OCI-LY3 (cell line): ENCODE data around the gene RPRM.

ENCODE experiments used
- H2AFZ ChIP-seq: fragments of 200-600, 300-600 bp; shearing (Covaris generic); 2 replicates; pipeline ENCODE4 v1.6.0; 2014; ENCODE audit warnings: antibody characterized with exemption, low read depth, low read length
- H3K27ac ChIP-seq: fragments of 200-600, 300-600 bp; sonication (generic); 2 replicates; pipeline ENCODE4 v1.5.1; 2014; ENCODE audit warnings: mild to moderate bottlenecking, low read length, moderate library complexity, mixed read lengths
- H3K27me3 ChIP-seq: fragments of 200-600, 300-600 bp; sonication (generic); 2 replicates; pipeline ENCODE4 v1.6.1; 2014; ENCODE audit warnings: low read depth, low read length, mixed read lengths
- H3K36me3 ChIP-seq: fragments of 200-600, 300-600 bp; sonication (generic); replicated peaks from 2 replicates; pipeline ENCODE3; 2014; ENCODE audit warnings: low read depth, low read length, mixed read lengths
- H3K4me1 ChIP-seq: fragments of 300-600, 200-600 bp; sonication (generic); 2 replicates; pipeline ENCODE4 v1.6.1; 2014; ENCODE audit warnings: low read length, mixed read lengths
- H3K4me2 ChIP-seq: fragments of 200-600, 300-600 bp; sonication (generic); 2 replicates; pipeline ENCODE4 v1.6.1; 2014; ENCODE audit warnings: low read length, mixed read lengths
- H3K4me3 ChIP-seq: fragments of 300-600, 200-600 bp; sonication (generic); 2 replicates; pipeline ENCODE4 v1.5.1; 2014; ENCODE audit warnings: antibody characterized with exemption, mild to moderate bottlenecking, low read length, moderate library complexity
- H3K79me2 ChIP-seq: fragments of 300-600, 200-600 bp; shearing (Covaris generic); 2 replicates; pipeline ENCODE4 v1.6.1; 2014; ENCODE audit warnings: mild to moderate bottlenecking, low read length, mixed read lengths
- H3K9ac ChIP-seq: fragments of 300-600, 200-600 bp; shearing (Covaris generic); 2 replicates; pipeline ENCODE4 v1.6.0; 2014; ENCODE audit warnings: mild to moderate bottlenecking, low read length, moderate library complexity
- H3K9me3 ChIP-seq: fragments of 200-600, 300-600 bp; shearing (Covaris generic); 2 replicates; pipeline ENCODE4 v1.6.1; 2014; ENCODE audit warnings: low read length, mixed read lengths; ENCODE audit not compliant: insufficient read depth
- H4K20me1 ChIP-seq: fragments of 200-600, 300-600 bp; sonication (generic); 2 replicates; pipeline ENCODE4 v1.6.1; 2016; ENCODE audit warnings: low read length, mixed read lengths; ENCODE audit not compliant: insufficient read depth
- CTCF ChIP-seq: fragments of 200-600, 300-600 bp; sonication (generic); IDR thresholded peaks from 2 replicates; pipeline ENCODE4 v1.5.1; 2014; ENCODE audit warnings: antibody characterized with exemption, low read length, low read depth
- EZH2phosphoT487 ChIP-seq: fragments of 200-600 bp; shearing (Covaris generic); IDR thresholded peaks from 2 replicates; pipeline ENCODE4 v1.6.1; 2018; ENCODE audit warnings: antibody characterized with exemption, mixed run types, low read depth

RPRM gene

GRCh38 chr2:153495725-153496124 is 17.2 kb upstream of the RPRM start:
- no peaks in the 10 kb centered on the region for H3K4me1 ChIP-seq

GRCh38 chr2:153488072-153488471 is 9.5 kb upstream of the RPRM start:
- H3K9me3 ChIP-seq, result no peaks in the 10 kb centered on the region
- H3K27ac ChIP-seq, result no peak overlapping the region
- H3K4me1 ChIP-seq, result no peaks in the 10 kb centered on the region
- TF ChIP-seq CTCF (no peak), EZH2phosphoT487 (no peak)
- no peak overlapping the region for H3K4me3 ChIP-seq
- H4K20me1 ChIP-seq, result no peaks in the 10 kb centered on the region
- H2AFZ ChIP-seq, result peak overlapping the region; percentile 49; the same call in 1 of the 2 replicates
- H3K9ac ChIP-seq, result no peak overlapping the region
- no peaks in the 10 kb centered on the region for H3K36me3 ChIP-seq
- H3K79me2 ChIP-seq, result no peaks in the 10 kb centered on the region
- H3K27me3 ChIP-seq, result no peaks in the 10 kb centered on the region
- H3K4me2 ChIP-seq, result no peak overlapping the region

More at GRCh38 chr2:153495725-153496124, 17.2 kb upstream of the RPRM start:
- Histone ChIP-seq H3K27me3 (no peaks in the 10 kb centered on the region), H3K4me3 (no peak overlapping the region), H3K79me2 (no peaks in the 10 kb centered on the region), H3K9ac (no peak overlapping the region), H3K9me3 (no peaks in the 10 kb centered on the region), H3K4me2 (no peak overlapping the region), H2AFZ (0 out of 2 replicates have a peak overlapping the region, but pooled peaks have one; percentile 21), H3K27ac (no peak overlapping the region), H4K20me1 (no peaks in the 10 kb centered on the region), H3K36me3 (no peaks in the 10 kb centered on the region)
- TF ChIP-seq EZH2phosphoT487 (no peak), CTCF (no peak)

GRCh38 chr2:153487448-153487847 is 8.9 kb upstream of the RPRM start:
- no peaks in the 10 kb centered on the region for H3K79me2 ChIP-seq
- no peaks in the 10 kb centered on the region for H4K20me1 ChIP-seq
- no peaks in the 10 kb centered on the region for H3K27me3 ChIP-seq
- no peak overlapping the region for H3K9ac ChIP-seq
- H2AFZ ChIP-seq, result no peak overlapping the region
- no peak overlapping the region for H3K4me3 ChIP-seq
- H3K36me3 ChIP-seq, result no peaks in the 10 kb centered on the region
- no peaks in the 10 kb centered on the region for H3K9me3 ChIP-seq
- no peak overlapping the region for H3K27ac ChIP-seq
- no peak for TF ChIP-seq EZH2phosphoT487
- no peak for TF ChIP-seq CTCF
- H3K4me2 ChIP-seq, result no peak overlapping the region
- H3K4me1 ChIP-seq, result no peaks in the 10 kb centered on the region

- no peaks in the 10 kb centered on the region for H3K79me2 ChIP-seq
- H3K4me3 ChIP-seq, result no peak overlapping the region
- H2AFZ ChIP-seq, result no peak overlapping the region
- H3K9me3 ChIP-seq, result no peaks in the 10 kb centered on the region
- no peaks in the 10 kb centered on the region for H4K20me1 ChIP-seq
- TF ChIP-seq EZH2phosphoT487 (no peak), CTCF (no peak)
- H3K9ac ChIP-seq, result no peak overlapping the region
- no peaks in the 10 kb centered on the region for H3K36me3 ChIP-seq
- peaks cover 2% of the 10 kb centered on the region for H3K4me1 ChIP-seq
- H3K27ac ChIP-seq, result no peak overlapping the region
- H3K27me3 ChIP-seq, result no peaks in the 10 kb centered on the region
- no peak overlapping the region for H3K4me2 ChIP-seq
Measured at GRCh38 chr2:153479573-153479972, 1.0 kb upstream of the RPRM start.
